Ovary (tissue), 3 donors: ENCODE measurements around the gene SEMA4C.

ENCODE experiments used
- CTCF ChIP-seq, 3 donors: fragments of 450-650 bp in 2 of 3; fragments of 200-600 bp in 1 of 3; IDR thresholded peaks; one replicate each; pipeline versions ENCODE4 v1.5.1 to v1.8.0; 2016 to 2022; ENCODE audit warnings: antibody characterized with exemption in 3 of 3, mild to moderate bottlenecking in 1 of 3
- EP300 ChIP-seq: sonication (generic); formaldehyde crosslinking; IDR thresholded peaks from one replicate; pipeline ENCODE4 v1.6.1; 2017; ENCODE audit warnings: antibody characterized with exemption
- donor health status: DM: no; HTN: no; CAD: no.

GRCh38 chr2:96873651-96874096 is 3.8 kb upstream of the SEMA4C start:
- TF ChIP-seq CTCF (IDR thresholded peaks at IDR 0.05) (no peak), EP300 (no peak)
